Nephron (organoid): Measurements from ENCODE around the gene GPR153.
A peak's percentile ranks its signal among the peaks of the same experiment; 100 is the strongest.

Experiments used
- H3K27ac Mint-ChIP-seq, 3 experiments: 2 replicates each; pipeline ENCODE4 v1.8.0; 2020; ENCODE audit warnings: mixed read lengths in 3 of 3, mild to moderate bottlenecking in 2 of 3, moderate library complexity in 1 of 3
- H3K27me3 Mint-ChIP-seq: 2 replicates; pipeline ENCODE4 v1.8.0; 2021; ENCODE audit warnings: low read depth, mild to moderate bottlenecking, moderate library complexity, mixed read lengths
- H3K36me3 Mint-ChIP-seq: 2 replicates; pipeline ENCODE4 v1.8.0; 2020; ENCODE audit warnings: low read depth, mixed read lengths
- H3K4me1 Mint-ChIP-seq: 2 replicates; pipeline ENCODE4 v1.8.0; 2020; ENCODE audit warnings: mixed read lengths
- H3K4me3 Mint-ChIP-seq, 3 experiments: 2 replicates each; pipeline ENCODE4 v1.8.0; 2020; ENCODE audit warnings: mild to moderate bottlenecking in 3 of 3, mixed read lengths in 3 of 3, moderate library complexity in 2 of 3
- H3K9me3 Mint-ChIP-seq: 2 replicates; pipeline ENCODE4 v1.8.0; 2020; ENCODE audit warnings: mixed read lengths
- CTCF ChIP-seq, 3 experiments: fragments of 200-600 bp; sonication (generic); IDR thresholded peaks; one replicate each; pipeline ENCODE4 v1.5.0; 2021; ENCODE audit warnings: antibody characterized with exemption in 3 of 3; ENCODE audit not compliant: unreplicated experiment in 3 of 3

GPR153 gene

GRCh38 chr1:6292102-6292501 is 31.2 kb upstream of the GPR153 start:
- no peak overlapping the region for H3K4me3 Mint-ChIP-seq
- TF ChIP-seq CTCF (IDR thresholded peaks at IDR 0.05; ENCODE audit: unreplicated experiment in 3 of 3): no peak
- H3K36me3 Mint-ChIP-seq: peaks cover 8% of the 10 kb centered on the region
- peaks cover 47% of the 10 kb centered on the region for H3K4me1 Mint-ChIP-seq
- H3K27ac Mint-ChIP-seq: peak overlapping the region in 2 of 3 experiments; percentile 68 to 77
- H3K27me3 Mint-ChIP-seq: peaks cover 3% of the 10 kb centered on the region
- H3K9me3 Mint-ChIP-seq: no peaks in the 10 kb centered on the region

- Mint-ChIP-seq H3K27ac (no peak overlapping the region), H3K36me3 (peaks cover 6% of the 10 kb centered on the region), H3K9me3 (no peaks in the 10 kb centered on the region), H3K4me1 (peaks cover 42% of the 10 kb centered on the region), H3K27me3 (peaks cover 10% of the 10 kb centered on the region), H3K4me3 (no peak overlapping the region)
- no peak for TF ChIP-seq CTCF (IDR thresholded peaks at IDR 0.05; ENCODE audit: unreplicated experiment in 3 of 3)
These were observed 27.8 kb upstream of the GPR153 start for GRCh38 chr1:6288665-6289064.

GRCh38 chr1:6288026-6288425 is 27.1 kb upstream of the GPR153 start:
- peaks cover under 1% of the 10 kb centered on the region for H3K36me3 Mint-ChIP-seq
- H3K27me3 Mint-ChIP-seq: peaks cover 10% of the 10 kb centered on the region
- H3K27ac Mint-ChIP-seq: peak overlapping the region in 2 of 3 experiments; percentile 91 to 96
- peaks cover 37% of the 10 kb centered on the region for H3K4me1 Mint-ChIP-seq
- H3K4me3 Mint-ChIP-seq: no peak overlapping the region
- no peaks in the 10 kb centered on the region for H3K9me3 Mint-ChIP-seq
- no peak for TF ChIP-seq CTCF (IDR thresholded peaks at IDR 0.05; ENCODE audit: unreplicated experiment in 3 of 3)

- H3K27me3 Mint-ChIP-seq: peaks cover 10% of the 10 kb centered on the region
- H3K9me3 Mint-ChIP-seq: no peaks in the 10 kb centered on the region
- peaks cover 35% of the 10 kb centered on the region for H3K4me1 Mint-ChIP-seq
- no peak overlapping the region for H3K4me3 Mint-ChIP-seq
- peak overlapping the region in 2 of 3 experiments; percentile 91 to 96 for H3K27ac Mint-ChIP-seq
- no peaks in the 10 kb centered on the region for H3K36me3 Mint-ChIP-seq
- no peak for TF ChIP-seq CTCF (IDR thresholded peaks at IDR 0.05; ENCODE audit: unreplicated experiment in 3 of 3)
These were observed 26.6 kb upstream of the GPR153 start for GRCh38 chr1:6287431-6287886.

GRCh38 chr1:6287029-6287428 is 26.1 kb upstream of the GPR153 start:
- H3K27me3 Mint-ChIP-seq: peaks cover 10% of the 10 kb centered on the region
- H3K4me3 Mint-ChIP-seq: no peak overlapping the region
- no peaks in the 10 kb centered on the region for H3K36me3 Mint-ChIP-seq
- peaks cover 31% of the 10 kb centered on the region for H3K4me1 Mint-ChIP-seq
- H3K9me3 Mint-ChIP-seq: no peaks in the 10 kb centered on the region
- peak overlapping the region in 2 of 3 experiments; percentile 91 to 96 for H3K27ac Mint-ChIP-seq
- TF ChIP-seq CTCF (IDR thresholded peaks at IDR 0.05; ENCODE audit: unreplicated experiment in 3 of 3): no peak

- no peak overlapping the region for H3K4me3 Mint-ChIP-seq
- H3K27me3 Mint-ChIP-seq: peaks cover 10% of the 10 kb centered on the region
- no peaks in the 10 kb centered on the region for H3K36me3 Mint-ChIP-seq
- no peak for TF ChIP-seq CTCF (IDR thresholded peaks at IDR 0.05; ENCODE audit: unreplicated experiment in 3 of 3)
- H3K4me1 Mint-ChIP-seq: peaks cover 23% of the 10 kb centered on the region
- no peak overlapping the region for H3K27ac Mint-ChIP-seq
- H3K9me3 Mint-ChIP-seq: no peaks in the 10 kb centered on the region
These were observed 25.4 kb upstream of the GPR153 start for GRCh38 chr1:6286266-6286665.
